Keratinocyte (primary cell): ENCODE results near the gene HPCAL1. TPM values are rescaled to one million over a fixed set of nuclear protein-coding genes. Genes with fewer than 3 reads are reported as not detected.

ENCODE experiments used
- DNase-seq: peaks from one replicate; pipeline ENCODE4 v3.0.0-alpha.2; 2011; ENCODE audit warnings: low read depth, missing footprints, low spot score
- FAIRE-seq: peaks from 2 replicates; lab custom pipeline; 2011; peaks lifted over from hg19 to GRCh38; lab: Jason Lieb, UNC
- H2AFZ ChIP-seq: 2 replicates; pipeline ENCODE4 v1.6.0; 2012; ENCODE audit warnings: low read length, control low read depth, inconsistent platforms; ENCODE audit not compliant: control insufficient read depth
- H3K27ac ChIP-seq: 2 replicates; pipeline ENCODE4 v1.5.1; 2011; ENCODE audit warnings: low read length; ENCODE audit not compliant: control insufficient read depth, insufficient read depth
- H3K27me3 ChIP-seq: 3 replicates; pipeline ENCODE4 v1.6.0; 2011; ENCODE audit warnings: low read length; ENCODE audit not compliant: control insufficient read depth, insufficient read depth; ENCODE audit errors: extremely low read depth
- H3K36me3 ChIP-seq, 2 experiments: 2 replicates in 1 of 2; 3 replicates in 1 of 2; pipeline ENCODE4 v1.5.1; 2011; ENCODE audit warnings: low read length in 2 of 2, mild to moderate bottlenecking in 1 of 2; ENCODE audit not compliant: control insufficient read depth in 2 of 2, insufficient read depth in 2 of 2; ENCODE audit errors: extremely low read depth in 1 of 2
- H3K4me1 ChIP-seq: 3 replicates; pipeline ENCODE4 v1.5.1; 2011; ENCODE audit warnings: low read length; ENCODE audit not compliant: control insufficient read depth, insufficient read depth; ENCODE audit errors: extremely low read depth
- H3K4me2 ChIP-seq: 3 replicates; pipeline ENCODE4 v1.6.0; 2011; ENCODE audit warnings: low read depth, low read length; ENCODE audit not compliant: control insufficient read depth, insufficient read depth; ENCODE audit errors: extremely low read depth
- H3K4me3 ChIP-seq, 3 experiments: fragments of 200-600 bp in 1 of 3; sonication (generic) in 1 of 3; 2 replicates in 2 of 3; 3 replicates in 1 of 3; pipeline ENCODE4 v1.5.1; 2011 to 2016; ENCODE audit warnings: low read length in 3 of 3, mild to moderate bottlenecking in 3 of 3, control low read depth in 2 of 3, inconsistent platforms in 1 of 3, low read depth in 1 of 3, mixed read lengths in 1 of 3, mixed run types in 1 of 3, moderate library complexity in 1 of 3; ENCODE audit not compliant: control insufficient read depth in 2 of 3, insufficient read depth in 2 of 3; ENCODE audit errors: extremely low read depth in 1 of 3
- H3K79me2 ChIP-seq: 2 replicates; pipeline ENCODE4 v1.6.0; 2012; ENCODE audit warnings: low read length; ENCODE audit not compliant: control insufficient read depth, insufficient read depth
- H3K9ac ChIP-seq: 3 replicates; pipeline ENCODE4 v1.6.0; 2011; ENCODE audit warnings: low read length; ENCODE audit not compliant: control insufficient read depth, insufficient read depth; ENCODE audit errors: extremely low read depth
- H3K9me1 ChIP-seq: 3 replicates; pipeline ENCODE4 v1.6.0; 2011; ENCODE audit warnings: low read length; ENCODE audit not compliant: control insufficient read depth, insufficient read depth; ENCODE audit errors: extremely low read depth
- H3K9me3 ChIP-seq: 2 replicates; pipeline ENCODE4 v1.5.1; 2012; ENCODE audit warnings: low read depth, low read length; ENCODE audit not compliant: control insufficient read depth
- H4K20me1 ChIP-seq: 3 replicates; pipeline ENCODE4 v1.6.0; 2011; ENCODE audit warnings: low read length; ENCODE audit not compliant: control insufficient read depth, insufficient read depth; ENCODE audit errors: extremely low read depth
- CTCF ChIP-seq, 3 experiments: IDR thresholded peaks in 1 of 3; conservative IDR thresholded peaks in 1 of 3; optimal IDR thresholded peaks in 1 of 3; 2 replicates in 2 of 3; 3 replicates in 1 of 3; pipeline versions ENCODE3 to v1.5.1; 2011; ENCODE audit warnings: low read length in 3 of 3, mild to moderate bottlenecking in 3 of 3, moderate library complexity in 2 of 3, control low read depth in 1 of 3, inconsistent platforms in 1 of 3; ENCODE audit not compliant: insufficient read depth in 2 of 3; ENCODE audit errors: extremely low read depth in 1 of 3
- EZH2 ChIP-seq: IDR thresholded peaks from one replicate; pipeline ENCODE4 v1.6.1; 2012; ENCODE audit warnings: inconsistent platforms, mild to moderate bottlenecking, low read length, moderate library complexity
- dilution Hi-C: fragments of 300-500 bp; cut with MboI; formaldehyde crosslinking; loops from one replicate; pipeline ENCODE4 v1.7.0; 2020; ENCODE audit warnings: low sequenced_read_pairs; ENCODE audit not compliant: extremely low pct_ligation_motif_present
- polyA plus RNA-seq, 5 experiments: library from polyadenylated mRNA; depleted of rRNA in 3 of 5; stranded (reverse) in 3 of 5; stranded (forward) in 1 of 5; unstranded in 1 of 5; fragments of >200 nt; gene quantifications; 1 replicate in 1 of 5; 2 replicates in 3 of 5; 3 replicates in 1 of 5; pipeline versions ENCODE4 v1.2.1 to v1.2.3, GENCODE V29; 2011 to 2012; ENCODE audit warnings: missing spikeins in 2 of 5, low read depth in 1 of 5, low replicate concordance in 1 of 5

The HPCAL1 gene
- polyA plus RNA-seq, 1 donor (not counting 4 experiments of a cell fraction or from before 2014, with no cell fraction given): 18.0 TPM

DNA sequence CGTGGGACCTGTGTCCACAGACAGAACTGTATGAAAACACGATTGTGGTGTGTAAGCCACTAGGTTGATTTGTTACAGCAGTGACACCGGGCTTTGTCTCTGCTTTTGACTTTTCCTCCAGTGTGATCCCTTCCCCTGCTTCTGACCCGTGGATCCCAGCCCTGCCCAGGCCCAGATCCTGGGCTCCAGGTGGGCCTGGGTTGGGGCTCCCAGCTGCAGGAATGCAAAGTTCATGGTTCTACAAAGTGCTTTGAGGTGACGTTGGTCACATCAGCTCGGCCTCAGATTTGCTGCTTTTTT is 26.8 kb downstream of the HPCAL1 start:
- peaks cover 5% of the 10 kb centered on the region for H3K4me1 ChIP-seq
- dilution Hi-C loops: no loop called here
- no peak overlapping the region for H3K4me2 ChIP-seq
- no peak overlapping the region for H3K9ac ChIP-seq
- H4K20me1 ChIP-seq: peaks cover 2% of the 10 kb centered on the region
- H3K4me3 ChIP-seq: no peak overlapping the region
- no peak for DNase-seq
- peaks cover 29% of the 10 kb centered on the region for H3K79me2 ChIP-seq
- TF ChIP-seq CTCF (optimal IDR thresholded peaks at IDR 0.05 in 1 of 3, IDR thresholded peaks at IDR 0.05 in 1 of 3, conservative IDR thresholded peaks at IDR 0.05 in 1 of 3; ENCODE audit: extremely low read depth in 1 of 3, insufficient read depth in 2 of 3, low read length in 3 of 3) (no peak), EZH2 (no peak)
- H2AFZ ChIP-seq: no peak overlapping the region
- no peaks in the 10 kb centered on the region for H3K27me3 ChIP-seq
- H3K9me1 ChIP-seq: no peaks in the 10 kb centered on the region
- H3K36me3 ChIP-seq: peaks cover 0 to 3% of the 10 kb centered on the region in 2 experiments
- no peak overlapping the region for H3K27ac ChIP-seq
- FAIRE-seq: no peak
- no peaks in the 10 kb centered on the region for H3K9me3 ChIP-seq

GRCh38 chr2:10329880-10330699 is 27.4 kb downstream of the HPCAL1 start:
- H2AFZ ChIP-seq: no peak overlapping the region
- H3K9ac ChIP-seq: no peak overlapping the region
- H3K4me3 ChIP-seq: no peak overlapping the region
- DNase-seq (no peak), FAIRE-seq (no peak)
- H3K36me3 ChIP-seq: peaks cover 0 to 4% of the 10 kb centered on the region in 2 experiments
- peaks cover 5% of the 10 kb centered on the region for H3K4me1 ChIP-seq
- H3K9me1 ChIP-seq: no peaks in the 10 kb centered on the region
- H3K27me3 ChIP-seq: no peaks in the 10 kb centered on the region
- H3K27ac ChIP-seq: no peak overlapping the region
- H3K9me3 ChIP-seq: peaks cover under 1% of the 10 kb centered on the region
- H4K20me1 ChIP-seq: peaks cover 2% of the 10 kb centered on the region
- peaks cover 27% of the 10 kb centered on the region for H3K79me2 ChIP-seq
- TF ChIP-seq EZH2 (no peak), CTCF (optimal IDR thresholded peaks at IDR 0.05 in 1 of 3, IDR thresholded peaks at IDR 0.05 in 1 of 3, conservative IDR thresholded peaks at IDR 0.05 in 1 of 3; ENCODE audit: extremely low read depth in 1 of 3, insufficient read depth in 2 of 3, low read length in 3 of 3) (no peak)
- dilution Hi-C loops: no loop called here
- no peak overlapping the region for H3K4me2 ChIP-seq
